IMR-90 (cell line): ENCODE data around the gene CD82.

ENCODE experiments used
- CTCF ChIP-seq: conservative IDR thresholded peaks from 2 replicates; pipeline ENCODE4 v1.5.1; 2012; ENCODE audit warnings: mild to moderate bottlenecking, low read depth, low read length, improper control_type of control experiment
- MXI1 ChIP-seq: IDR thresholded peaks from 2 replicates; pipeline ENCODE4 v1.6.1; 2012; ENCODE audit warnings: low read depth, mild to moderate bottlenecking, low read length, moderate library complexity, borderline replicate concordance
- RAD21 ChIP-seq: IDR thresholded peaks from 2 replicates; pipeline ENCODE4 v1.6.1; 2012; ENCODE audit warnings: low read length, improper control_type of control experiment

DNA sequence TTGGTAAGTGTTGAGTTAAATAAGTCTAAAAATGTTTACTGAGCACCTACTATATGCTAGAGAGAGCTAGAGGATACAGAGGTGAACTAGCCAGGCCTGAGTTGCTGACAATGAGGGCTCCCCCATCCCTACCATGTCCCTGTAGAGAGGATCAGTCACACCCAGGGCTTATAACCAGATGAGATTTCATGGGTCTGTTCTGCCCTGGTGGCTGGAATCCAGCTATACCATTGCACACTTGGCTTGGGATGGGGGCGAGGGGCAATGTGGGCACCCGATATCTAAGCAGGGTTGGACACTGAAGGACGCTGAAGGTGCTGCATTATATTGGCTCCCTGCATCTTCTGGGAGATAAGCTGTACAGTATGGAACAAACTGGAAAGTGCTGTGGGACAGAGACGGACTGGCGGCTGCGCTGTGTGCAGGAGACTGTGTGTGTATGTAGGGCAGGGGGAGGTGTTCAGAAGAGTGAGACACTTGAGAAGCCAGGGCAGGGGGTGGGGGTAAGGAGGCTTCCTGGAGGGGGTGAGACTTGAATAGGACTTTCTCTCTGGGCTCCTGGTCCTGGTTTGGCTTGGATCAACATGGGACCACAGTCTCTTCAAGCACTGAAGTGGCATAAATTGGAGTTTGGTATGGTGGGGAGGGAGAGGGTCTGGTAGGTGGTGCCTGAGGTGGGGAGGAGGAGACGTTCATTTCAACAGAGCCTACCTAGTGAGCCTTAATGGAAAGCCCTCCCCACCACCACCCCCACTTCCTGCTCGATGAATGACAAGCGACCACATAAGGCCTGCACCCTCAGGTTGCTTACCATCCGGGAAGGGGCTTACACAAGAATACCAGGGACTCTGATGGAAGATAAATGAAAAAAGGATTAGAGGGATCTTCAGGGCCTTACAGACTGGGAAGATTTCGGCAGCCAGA, 1.8 kb downstream of the CD82 start:
- TF ChIP-seq CTCF (peak; percentile 25), MXI1 (no peak), RAD21 (no peak)
